IMR-90 (cell line): Measurements from ENCODE around the gene UBR4. TPM values are rescaled to one million over a fixed set of nuclear protein-coding genes. Genes with fewer than 3 reads are reported as not detected.

Source experiments
- ATAC-seq: fragments of 200-7000 bp; cut with Tn5 transposase; 2 replicates; pipeline ENCODE4 v1.9.1; 2020; ENCODE audit warnings: low read depth, mild to moderate bottlenecking, moderate library complexity
- BruUV-seq: library from RNA; stranded (reverse); fragments of 400-500 nt; replicated peaks from 2 replicates; lab custom pipeline; 2021; lab: Mats Ljungman, UMichigan
- CTCF ChIA-PET: fragments of 300-600 bp; formaldehyde crosslinking; extraction: SDS; loops from one replicate; lab custom pipeline; 2021; ENCODE audit warnings: antibody characterized with exemption; lab: Yijun Ruan, JAX
- POLR2A ChIA-PET: fragments of 300-600 bp; sonication (Branson Sonifier 250); formaldehyde crosslinking; loops from one replicate; lab custom pipeline; 2022; ENCODE audit warnings: antibody characterized with exemption; ENCODE audit not compliant: unreplicated experiment; lab: Charles Lee
- DNase-seq: peaks from one replicate; pipeline ENCODE4 v3.0.0; 2013
- H2AFZ ChIP-seq: replicated peaks from 2 replicates; pipeline ENCODE3; 2013; ENCODE audit warnings: low read length, mild to moderate bottlenecking; ENCODE audit not compliant: poor library complexity
- H2AK5ac ChIP-seq: 2 replicates; pipeline ENCODE4 v1.6.1; 2013; ENCODE audit warnings: low read depth, low read length, inconsistent platforms
- H2AK9ac ChIP-seq: replicated peaks from 2 replicates; pipeline ENCODE3; 2013; ENCODE audit warnings: mild to moderate bottlenecking, low read depth, low read length, moderate library complexity; ENCODE audit not compliant: poor library complexity
- H2BK120ac ChIP-seq: 2 replicates; pipeline ENCODE4 v1.6.1; 2013; ENCODE audit warnings: low read depth, low read length, inconsistent platforms
- H2BK15ac ChIP-seq: 3 replicates; pipeline ENCODE4 v1.6.1; 2013; ENCODE audit warnings: low read depth, low read length, inconsistent platforms
- H2BK20ac ChIP-seq: 2 replicates; pipeline ENCODE4 v1.6.1; 2013; ENCODE audit warnings: low read depth, mild to moderate bottlenecking, inconsistent platforms, low read length, moderate library complexity
- H2BK5ac ChIP-seq: 2 replicates; pipeline ENCODE4 v1.6.1; 2013; ENCODE audit warnings: mild to moderate bottlenecking, low read depth, low read length, inconsistent platforms; ENCODE audit not compliant: poor library complexity, severe bottlenecking
- H3K14ac ChIP-seq: replicated peaks from 2 replicates; pipeline ENCODE4 v1.6.1; 2013; ENCODE audit warnings: low read depth, low read length, inconsistent platforms
- H3K18ac ChIP-seq: 2 replicates; pipeline ENCODE4 v1.6.1; 2013; ENCODE audit warnings: low read depth, low read length, control low read depth
- H3K23ac ChIP-seq: 2 replicates; pipeline ENCODE4 v1.6.1; 2013; ENCODE audit warnings: low read depth, low read length, inconsistent platforms
- H3K27ac ChIP-seq: 2 replicates; pipeline ENCODE4 v1.5.1; 2013; ENCODE audit warnings: mild to moderate bottlenecking, control low read depth, low read length; ENCODE audit not compliant: insufficient read depth
- H3K27me3 ChIP-seq: 2 replicates; pipeline ENCODE4 v1.6.1; 2013; ENCODE audit warnings: low read length; ENCODE audit not compliant: control insufficient read depth, insufficient read depth
- H3K36me3 ChIP-seq: 2 replicates; pipeline ENCODE4 v1.6.1; 2013; ENCODE audit warnings: low read length, mixed read lengths; ENCODE audit not compliant: control insufficient read depth, insufficient read depth
- H3K4ac ChIP-seq: 2 replicates; pipeline ENCODE4 v1.6.1; 2013; ENCODE audit warnings: low read depth, low read length, inconsistent platforms
- H3K4me1 ChIP-seq: 2 replicates; pipeline ENCODE4 v1.6.1; 2013; ENCODE audit warnings: low read length, mixed read lengths; ENCODE audit not compliant: control insufficient read depth, insufficient read depth
- H3K4me2 ChIP-seq: 2 replicates; pipeline ENCODE4 v1.6.1; 2013; ENCODE audit warnings: low read depth, mild to moderate bottlenecking, control low read depth, low read length, moderate library complexity
- H3K4me3 ChIP-seq: 2 replicates; pipeline ENCODE4 v1.5.1; 2013; ENCODE audit warnings: low read depth, mild to moderate bottlenecking, control low read depth, low read length, moderate library complexity; ENCODE audit not compliant: insufficient read depth
- H3K56ac ChIP-seq: 2 replicates; pipeline ENCODE4 v1.6.1; 2013; ENCODE audit warnings: low read length, inconsistent platforms; ENCODE audit not compliant: insufficient read depth; ENCODE audit errors: extremely low read depth
- H3K79me1 ChIP-seq, 2 experiments: 2 replicates each; pipeline ENCODE4 v1.6.1; 2013; ENCODE audit warnings: low read length in 2 of 2, inconsistent platforms in 1 of 2, low read depth in 1 of 2
- H3K9ac ChIP-seq: 2 replicates; pipeline ENCODE4 v1.6.1; 2013; ENCODE audit warnings: low read depth, low read length, control low read depth
- H3K9me1 ChIP-seq: 2 replicates; pipeline ENCODE4 v1.6.1; 2013; ENCODE audit warnings: low read length, inconsistent platforms; ENCODE audit not compliant: insufficient read depth
- H3K9me3 ChIP-seq: 2 replicates; pipeline ENCODE4 v1.6.1; 2013; ENCODE audit warnings: low read length; ENCODE audit not compliant: control insufficient read depth, insufficient read depth
- H4K20me1 ChIP-seq: 2 replicates; pipeline ENCODE4 v1.6.1; 2013; ENCODE audit warnings: low read length, inconsistent platforms; ENCODE audit not compliant: insufficient read depth
- H4K5ac ChIP-seq: 2 replicates; pipeline ENCODE4 v1.6.1; 2013; ENCODE audit warnings: mild to moderate bottlenecking, low read depth, low read length, control low read depth
- H4K8ac ChIP-seq, 2 experiments: 2 replicates each; pipeline ENCODE4 v1.6.1; 2013; ENCODE audit warnings: low read depth in 2 of 2, low read length in 2 of 2, control low read depth in 1 of 2, inconsistent platforms in 1 of 2
- H4K91ac ChIP-seq: 2 replicates; pipeline ENCODE4 v1.6.1; 2013; ENCODE audit warnings: low read depth, low read length, inconsistent platforms; ENCODE audit not compliant: insufficient read depth
- BHLHE40 ChIP-seq: fragments of 150-350 bp; IDR thresholded peaks from 2 replicates; pipeline ENCODE4 v1.6.1; 2016; ENCODE audit warnings: mild to moderate bottlenecking, low read depth, low read length
- CEBPB ChIP-seq: IDR thresholded peaks from 2 replicates; pipeline ENCODE4 v1.6.1; 2012; ENCODE audit warnings: low read depth, low read length, improper control_type of control experiment
- CHD1 ChIP-seq: IDR thresholded peaks from 2 replicates; pipeline ENCODE4 v1.6.1; 2012; ENCODE audit warnings: low read depth, low read length, improper control_type of control experiment
- CTCF ChIP-seq: conservative IDR thresholded peaks from 2 replicates; pipeline ENCODE4 v1.5.1; 2012; ENCODE audit warnings: mild to moderate bottlenecking, low read depth, low read length, improper control_type of control experiment
- ELK1 ChIP-seq: fragments of 150-350 bp; IDR thresholded peaks from 2 replicates; pipeline ENCODE4 v1.6.1; 2016; ENCODE audit warnings: low read depth, mild to moderate bottlenecking, low read length, moderate library complexity, borderline replicate concordance
- FOS ChIP-seq: fragments of 150-350 bp; IDR thresholded peaks from 2 replicates; pipeline ENCODE4 v1.6.1; 2016; ENCODE audit warnings: low read depth, low read length
- MAFK ChIP-seq: IDR thresholded peaks from 2 replicates; pipeline ENCODE4 v1.6.1; 2012; ENCODE audit warnings: low read depth, low read length, improper control_type of control experiment
- MXI1 ChIP-seq: IDR thresholded peaks from 2 replicates; pipeline ENCODE4 v1.6.1; 2012; ENCODE audit warnings: low read depth, mild to moderate bottlenecking, low read length, moderate library complexity, borderline replicate concordance
- NFE2L2 ChIP-seq: fragments of 150-350 bp; IDR thresholded peaks from 2 replicates; pipeline ENCODE4 v1.6.1; 2016; ENCODE audit warnings: low read depth, mild to moderate bottlenecking, low read length
- POLR2A ChIP-seq: IDR thresholded peaks from 2 replicates; pipeline ENCODE4 v1.6.1; 2012; ENCODE audit warnings: mild to moderate bottlenecking, low read depth, low read length
- RAD21 ChIP-seq: IDR thresholded peaks from 2 replicates; pipeline ENCODE4 v1.6.1; 2012; ENCODE audit warnings: low read length, improper control_type of control experiment
- RCOR1 ChIP-seq: IDR thresholded peaks from 2 replicates; pipeline ENCODE4 v1.6.1; 2012; ENCODE audit warnings: mild to moderate bottlenecking, low read length, improper control_type of control experiment; ENCODE audit not compliant: insufficient replicate concordance
- RFX5 ChIP-seq: IDR thresholded peaks from 2 replicates; pipeline ENCODE4 v1.8.0; 2012; ENCODE audit warnings: low read depth, mild to moderate bottlenecking, low read length, moderate library complexity
- SMC3 ChIP-seq: fragments of 150-350 bp; IDR thresholded peaks from 2 replicates; pipeline ENCODE4 v1.6.1; 2016; ENCODE audit warnings: low read depth, mild to moderate bottlenecking, antibody characterized with exemption, low read length, moderate library complexity
- WGBS, 2 experiments: methylation state at CpG; one replicate each; pipeline versions ENCODE4 v1.1.5 to v1.1.7; 2013; ENCODE audit warnings: missing lambda C conversion rate in 2 of 2; ENCODE audit not compliant: insufficient read length in 1 of 2; ENCODE audit errors: extremely low coverage in 2 of 2; 5-methylcytosine and 5-hydroxymethylcytosine counted together
- dilution Hi-C: fragments of 300-500 bp; cut with HindIII; formaldehyde crosslinking; loops from one replicate; pipeline ENCODE4 v1.14.3; 2018; ENCODE audit warnings: low sequenced_read_pairs; ENCODE audit not compliant: unreplicated experiment
- in situ Hi-C: fragments of 300-500 bp; cut with MboI; formaldehyde crosslinking; loops from 3 replicates; pipeline ENCODE4 v1.14.3; 2019; ENCODE audit warnings: low sequenced_read_pairs, inconsistent platforms, mixed read lengths
- intact Hi-C: fragments of 100-400 bp; cut with micrococcal nuclease; formaldehyde crosslinking; loops from 2 replicates; pipeline ENCODE4 v1.10.0; 2022
- polyA plus RNA-seq, 3 experiments: library from polyadenylated mRNA; depleted of rRNA; stranded (reverse); fragments of >200 nt; gene quantifications; 2 replicates each; pipeline ENCODE4 v1.2.3, GENCODE V29; 2012; ENCODE audit warnings: low replicate concordance in 1 of 3
- total RNA-seq: library from RNA; depleted of rRNA; stranded (reverse); fragments of >200 nt; gene quantifications from 2 replicates; pipeline ENCODE4 v1.2.3, GENCODE V29; 2012

UBR4 gene
- total and polyA plus RNA-seq, 2 of the 4 experiments (the other 2 are of a cell fraction), result 87.8 to 121 TPM

- Histone ChIP-seq H2BK120ac (no peak overlapping the region), H4K91ac (no peak overlapping the region), H2AFZ (no peak overlapping the region), H3K9me3 (no peaks in the 10 kb centered on the region), H3K14ac (no peak overlapping the region), H3K4ac (no peak overlapping the region), H3K9me1 (no peaks in the 10 kb centered on the region), H2BK20ac (no peak overlapping the region), H3K4me1 (no peaks in the 10 kb centered on the region), H3K79me1 (no peaks in the 10 kb centered on the region), H3K9ac (no peak overlapping the region), H3K27ac (no peak overlapping the region), H4K5ac (no peak overlapping the region), H3K18ac (no peak overlapping the region), H3K27me3 (peaks cover 23% of the 10 kb centered on the region), H2AK9ac (no peak overlapping the region), H2BK15ac (no peak overlapping the region), H2BK5ac (no peak overlapping the region), H2AK5ac (no peak overlapping the region), H4K20me1 (no peaks in the 10 kb centered on the region), H3K36me3 (no peaks in the 10 kb centered on the region), H4K8ac (no peak overlapping the region), H3K4me2 (no peak overlapping the region), H3K56ac (no peak overlapping the region), H3K23ac (no peak overlapping the region), H3K4me3 (no peak overlapping the region)
- intact Hi-C loops, result no loop called here
- in situ Hi-C loops, result no loop called here
- WGBS, 2 experiments, result 80% methylated on average over 1 of the region's 10 CpGs; no CpG with 5 or more reads in 1 of the 2 experiments
- ATAC-seq (no peak), DNase-seq (no peak)
- POLR2A ChIA-PET, result no interaction called here
- CTCF ChIA-PET, result no interaction called here
- dilution Hi-C loops, result no loop called here
- TF ChIP-seq CHD1 (no peak), MXI1 (no peak), RCOR1 (no peak), RFX5 (no peak), POLR2A (no peak), CTCF (no peak), RAD21 (no peak), BHLHE40 (no peak), CEBPB (no peak), FOS (no peak), SMC3 (no peak), MAFK (no peak), NFE2L2 (no peak), ELK1 (no peak)
- BruUV-seq, result no TSS peak
These were observed 162.9 kb downstream of the UBR4 start for GRCh38 chr1:19046972-19047731.
